NCI-H1417 (cell line): ENCODE results near the gene MANF.

Source experiments
- DNase-seq, 3 experiments: peaks; one replicate each; lab custom pipeline; 2025; lab: John Stamatoyannopoulos, UW

The MANF gene

DNA sequence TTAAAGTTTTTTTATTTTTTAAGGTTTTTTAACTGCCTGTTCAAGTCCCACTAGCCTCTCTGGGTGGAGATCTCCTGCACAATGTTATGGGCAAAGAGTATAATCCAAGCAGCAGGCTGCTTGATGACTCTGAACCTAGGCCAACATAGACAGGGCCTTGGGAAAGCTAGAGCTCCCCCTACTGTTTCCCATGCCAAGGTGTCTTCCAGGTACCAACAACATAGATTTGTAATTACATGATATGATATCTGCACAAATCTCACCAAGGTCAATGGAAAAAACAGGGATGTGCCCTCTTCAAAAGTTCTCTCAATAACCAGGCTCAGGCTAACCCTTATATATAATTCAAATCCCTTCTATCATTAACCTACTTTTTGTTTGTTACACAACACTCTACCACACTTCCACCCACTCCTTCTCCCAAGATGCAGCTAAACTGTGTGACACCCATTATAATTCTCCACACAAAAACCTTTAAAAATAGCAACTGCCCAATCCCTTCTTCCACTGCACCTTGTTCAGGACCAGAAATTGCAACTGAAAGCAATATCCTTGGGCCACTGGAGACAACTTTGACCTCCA, 49.7 kb downstream of the MANF start:
- peak; percentile 0 to 42 (median 0) for DNase-seq

DNA sequence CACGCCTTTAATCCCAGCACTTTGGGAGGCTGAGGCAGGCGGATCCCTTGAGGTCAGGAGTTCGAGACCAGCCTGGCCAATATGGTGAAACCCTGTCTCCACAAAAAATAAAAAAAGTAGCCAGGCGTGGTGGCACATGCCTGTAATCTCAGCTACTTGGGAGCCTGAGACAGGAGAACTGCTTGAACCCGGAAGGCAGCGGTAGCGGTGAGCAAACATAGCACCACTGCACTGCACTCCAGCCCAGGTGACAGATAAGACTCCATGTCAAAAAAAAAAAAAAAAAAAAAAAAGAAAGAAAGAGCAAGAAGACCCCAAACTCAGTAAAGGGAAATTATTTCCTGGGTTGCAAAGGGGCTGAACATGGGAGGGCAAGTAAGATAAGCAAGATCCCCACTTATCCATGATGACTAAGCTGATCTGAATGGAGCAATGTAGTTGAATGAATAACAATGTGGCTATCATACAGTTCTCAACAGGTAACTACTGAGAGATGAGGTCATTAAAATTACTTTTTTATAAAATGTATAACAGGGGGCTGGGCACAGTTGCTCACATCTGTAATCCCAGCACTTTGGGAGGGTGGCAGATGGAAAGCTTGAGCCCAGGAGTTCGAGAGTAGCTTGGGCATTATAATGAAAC, 52.0 kb downstream of the MANF start:
- DNase-seq = no peak
